Measurements from ENCODE around the gene SFPQ.
A peak's percentile ranks its signal among the peaks of the same experiment; 100 is the strongest.
"Not testable (repeated sequence)": the region's sequence is repeated elsewhere in the genome, so short reads cannot be mapped to it uniquely, and the experiment has no call there.

Gene SFPQ, protein sequence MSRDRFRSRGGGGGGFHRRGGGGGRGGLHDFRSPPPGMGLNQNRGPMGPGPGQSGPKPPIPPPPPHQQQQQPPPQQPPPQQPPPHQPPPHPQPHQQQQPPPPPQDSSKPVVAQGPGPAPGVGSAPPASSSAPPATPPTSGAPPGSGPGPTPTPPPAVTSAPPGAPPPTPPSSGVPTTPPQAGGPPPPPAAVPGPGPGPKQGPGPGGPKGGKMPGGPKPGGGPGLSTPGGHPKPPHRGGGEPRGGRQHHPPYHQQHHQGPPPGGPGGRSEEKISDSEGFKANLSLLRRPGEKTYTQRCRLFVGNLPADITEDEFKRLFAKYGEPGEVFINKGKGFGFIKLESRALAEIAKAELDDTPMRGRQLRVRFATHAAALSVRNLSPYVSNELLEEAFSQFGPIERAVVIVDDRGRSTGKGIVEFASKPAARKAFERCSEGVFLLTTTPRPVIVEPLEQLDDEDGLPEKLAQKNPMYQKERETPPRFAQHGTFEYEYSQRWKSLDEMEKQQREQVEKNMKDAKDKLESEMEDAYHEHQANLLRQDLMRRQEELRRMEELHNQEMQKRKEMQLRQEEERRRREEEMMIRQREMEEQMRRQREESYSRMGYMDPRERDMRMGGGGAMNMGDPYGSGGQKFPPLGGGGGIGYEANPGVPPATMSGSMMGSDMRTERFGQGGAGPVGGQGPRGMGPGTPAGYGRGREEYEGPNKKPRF

DNA sequence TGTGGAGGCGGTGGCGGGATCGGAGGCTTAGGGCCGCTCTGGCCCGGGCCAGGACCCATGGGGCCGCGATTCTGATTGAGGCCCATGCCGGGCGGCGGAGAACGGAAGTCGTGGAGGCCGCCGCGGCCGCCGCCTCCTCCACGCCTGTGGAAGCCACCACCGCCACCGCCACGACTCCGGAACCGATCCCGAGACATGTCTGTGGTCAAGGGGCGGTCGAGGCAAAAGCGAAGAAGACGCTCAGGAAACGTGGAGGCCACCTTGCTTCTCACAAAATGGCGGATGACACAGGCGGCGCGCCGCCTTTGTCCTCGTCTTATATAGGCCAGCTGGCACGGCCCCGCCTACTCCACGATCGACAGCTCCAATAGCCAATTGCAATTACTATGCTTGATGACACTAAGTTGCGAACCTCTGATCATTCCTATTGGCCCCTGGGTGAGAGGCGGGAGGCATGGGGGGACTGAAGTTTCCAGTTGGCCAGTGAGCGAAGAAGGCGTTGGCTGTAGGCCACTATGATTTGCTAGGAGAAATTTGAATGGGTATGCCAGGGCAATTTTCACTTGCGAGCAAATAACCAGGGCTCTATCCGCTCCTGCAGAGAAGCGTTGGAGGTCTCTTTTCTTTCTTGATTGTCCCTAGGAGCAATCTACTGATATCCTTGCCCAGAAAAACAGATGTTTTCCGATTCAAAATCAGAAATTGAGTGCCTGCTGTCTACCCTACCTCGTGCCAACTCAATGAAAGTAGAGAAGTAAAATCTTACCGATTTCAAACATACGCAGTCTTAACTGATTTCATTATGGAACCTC lies at the start of gene SFPQ:
SFPQ (minus strand) TSS at position 293 of the 812 bp plus-strand sequence; CDS start at position 197, 96 bp downstream.
- peak within 1 kb of the TSS; percentile 77 for H3K4me3 ChIP-seq (ENCODE audit: control insufficient read depth, low read depth, low read length)
- peak; percentile 99 for DNase-seq (ENCODE audit: low read depth)
- TF ChIP-seq, protein P1, sequence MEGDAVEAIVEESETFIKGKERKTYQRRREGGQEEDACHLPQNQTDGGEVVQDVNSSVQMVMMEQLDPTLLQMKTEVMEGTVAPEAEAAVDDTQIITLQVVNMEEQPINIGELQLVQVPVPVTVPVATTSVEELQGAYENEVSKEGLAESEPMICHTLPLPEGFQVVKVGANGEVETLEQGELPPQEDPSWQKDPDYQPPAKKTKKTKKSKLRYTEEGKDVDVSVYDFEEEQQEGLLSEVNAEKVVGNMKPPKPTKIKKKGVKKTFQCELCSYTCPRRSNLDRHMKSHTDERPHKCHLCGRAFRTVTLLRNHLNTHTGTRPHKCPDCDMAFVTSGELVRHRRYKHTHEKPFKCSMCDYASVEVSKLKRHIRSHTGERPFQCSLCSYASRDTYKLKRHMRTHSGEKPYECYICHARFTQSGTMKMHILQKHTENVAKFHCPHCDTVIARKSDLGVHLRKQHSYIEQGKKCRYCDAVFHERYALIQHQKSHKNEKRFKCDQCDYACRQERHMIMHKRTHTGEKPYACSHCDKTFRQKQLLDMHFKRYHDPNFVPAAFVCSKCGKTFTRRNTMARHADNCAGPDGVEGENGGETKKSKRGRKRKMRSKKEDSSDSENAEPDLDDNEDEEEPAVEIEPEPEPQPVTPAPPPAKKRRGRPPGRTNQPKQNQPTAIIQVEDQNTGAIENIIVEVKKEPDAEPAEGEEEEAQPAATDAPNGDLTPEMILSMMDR (IDR thresholded peaks at IDR 0.05; ENCODE audit: control insufficient read depth, insufficient read depth, low read depth, low read length, missing control alignments): no peak

GRCh38 chr1:35236772-35237171 lies 43.8 kb upstream of the SFPQ start:
- not testable (repeated sequence) for H3K4me3 ChIP-seq (ENCODE audit: control insufficient read depth, low read depth, low read length); DNase-seq (ENCODE audit: low read depth)

GRCh38 chr1:35231287-35231686 lies 38.3 kb upstream of the SFPQ start:
- H3K4me3 ChIP-seq (ENCODE audit: control insufficient read depth, low read depth, low read length): no peak overlapping the region
- no peak for DNase-seq (ENCODE audit: low read depth)
- TF ChIP-seq, protein P1 (IDR thresholded peaks at IDR 0.05; ENCODE audit: control insufficient read depth, insufficient read depth, low read depth, low read length, missing control alignments): no peak

GRCh38 chr1:35229587-35230360 lies 36.8 kb upstream of the SFPQ start:
- no peak overlapping the region for H3K4me3 ChIP-seq (ENCODE audit: control insufficient read depth, low read depth, low read length)
- TF ChIP-seq, protein P1 (IDR thresholded peaks at IDR 0.05; ENCODE audit: control insufficient read depth, insufficient read depth, low read depth, low read length, missing control alignments): no peak
- DNase-seq (ENCODE audit: low read depth): no peak

DNA sequence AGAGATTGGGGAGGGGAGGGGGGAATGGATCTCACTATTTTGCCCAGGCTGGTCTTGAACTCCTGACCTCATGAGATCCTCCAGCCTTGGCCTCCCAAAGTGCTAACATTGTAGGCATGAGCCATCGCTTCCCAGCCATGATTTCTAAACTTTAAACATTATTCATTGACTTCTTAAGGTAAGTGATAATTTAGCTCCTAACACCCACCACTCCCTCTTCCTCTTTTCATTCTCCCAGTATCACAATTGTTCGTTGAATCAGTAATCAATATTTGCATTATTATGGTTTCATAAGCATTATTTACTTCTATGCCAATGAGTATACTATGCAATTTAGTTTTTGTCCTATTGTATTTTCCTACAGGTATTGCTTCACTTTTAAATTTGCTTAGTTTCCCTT lies 33.6 kb upstream of the SFPQ start:
- H3K4me3 ChIP-seq (ENCODE audit: control insufficient read depth, low read depth, low read length): no peak overlapping the region
- TF ChIP-seq, protein P1 (IDR thresholded peaks at IDR 0.05; ENCODE audit: control insufficient read depth, insufficient read depth, low read depth, low read length, missing control alignments): no peak
- no peak for DNase-seq (ENCODE audit: low read depth)

- TF ChIP-seq, protein P1 (IDR thresholded peaks at IDR 0.05; ENCODE audit: control insufficient read depth, insufficient read depth, low read depth, low read length, missing control alignments): no peak
- H3K4me3 ChIP-seq (ENCODE audit: control insufficient read depth, low read depth, low read length): no peak overlapping the region
- DNase-seq (ENCODE audit: low read depth): no peak
Observed at GRCh38 chr1:35223084-35223630, 30.2 kb upstream of the SFPQ start.
